NCI-H187 treated with DMSO at 0.1 percent for 48 hours (cell line): ENCODE data around the gene OPTC.

Experiments used
- DNase-seq: peaks from one replicate; lab custom pipeline; 2025; lab: John Stamatoyannopoulos, UW

Gene OPTC

GRCh38 chr1:203536980-203537455 is 43.1 kb downstream of the OPTC start:
- DNase-seq: no peak

GRCh38 chr1:203537806-203538464 is 44.0 kb downstream of the OPTC start:
- DNase-seq: no peak

- DNase-seq: no peak
Measured at GRCh38 chr1:203538726-203539125, 44.8 kb downstream of the OPTC start.

GRCh38 chr1:203539831-203540546 is 46.0 kb downstream of the OPTC start:
- DNase-seq: no peak

- DNase-seq: no peak
Measured at GRCh38 chr1:203544485-203544884, 50.5 kb downstream of the OPTC start.

GRCh38 chr1:203544978-203545816 is 51.2 kb downstream of the OPTC start:
- DNase-seq: no peak

- no peak for DNase-seq
Measured at GRCh38 chr1:203546274-203546673, 52.3 kb downstream of the OPTC start.

- no peak for DNase-seq
Measured at GRCh38 chr1:203547147-203547546, 53.2 kb downstream of the OPTC start.

GRCh38 chr1:203547771-203548421 is 53.9 kb downstream of the OPTC start:
- DNase-seq: no peak

- no peak for DNase-seq
Measured at GRCh38 chr1:203548892-203549291, 54.9 kb downstream of the OPTC start.

GRCh38 chr1:203549309-203549708 is 55.4 kb downstream of the OPTC start:
- no peak for DNase-seq

GRCh38 chr1:203550846-203551245 is 56.9 kb downstream of the OPTC start:
- no peak for DNase-seq

- DNase-seq: no peak
Measured at GRCh38 chr1:203551550-203551949, 57.6 kb downstream of the OPTC start.

- DNase-seq: no peak
Measured at GRCh38 chr1:203553496-203553895, 59.5 kb downstream of the OPTC start.

- no peak for DNase-seq
Measured at GRCh38 chr1:203554071-203554470, 60.1 kb downstream of the OPTC start.

- DNase-seq: no peak
Measured at GRCh38 chr1:203555076-203555475, 61.1 kb downstream of the OPTC start.

- no peak for DNase-seq
Measured at GRCh38 chr1:203555511-203556046, 61.6 kb downstream of the OPTC start.

GRCh38 chr1:203556047-203556851 is 62.3 kb downstream of the OPTC start:
- no peak for DNase-seq

GRCh38 chr1:203557390-203557789 is 63.4 kb downstream of the OPTC start:
- no peak for DNase-seq

- no peak for DNase-seq
Measured at GRCh38 chr1:203558064-203558760, 64.3 kb downstream of the OPTC start.
